ENCODE results near the gene WBP11. TPM values are rescaled to one million over a fixed set of nuclear protein-coding genes. Genes with fewer than 3 reads are reported as not detected.
"Not testable (repeated sequence)": the region's sequence is repeated elsewhere in the genome, so short reads cannot be mapped to it uniquely, and the experiment has no call there.

The WBP11 gene
- total and polyA plus RNA-seq, 2 of the 13 experiments (the other 11 are each of a cell fraction or from before 2014, with no cell fraction given), result 7.6 to 31.0 TPM

GRCh38 chr12:14736441-14736840 is 66.8 kb downstream of the WBP11 start:
- H2AFZ ChIP-seq (ENCODE audit: low read length); H4K20me1 ChIP-seq (ENCODE audit: insufficient read depth, low read length); H3K4me2 ChIP-seq (ENCODE audit: low read depth, low read length); DNase-seq (ENCODE audit: low spot score); H3K36me3 ChIP-seq (replicated peaks in 1 of 2; ENCODE audit: control insufficient read depth in 1 of 2, insufficient read depth in 2 of 2, low read length in 2 of 2); H3K27ac ChIP-seq (ENCODE audit: extremely low read length, insufficient read depth, low read length); CTCF ChIA-PET (ENCODE audit: low intra/inter-chr PET ratio, low total read pairs); H3K79me2 ChIP-seq (ENCODE audit: insufficient read depth, low read length); FAIRE-seq; intact Hi-C loops (cut with micrococcal nuclease; ENCODE audit: unreplicated experiment); BruUV-seq (replicated peaks); H3K9ac ChIP-seq (ENCODE audit: insufficient read depth, low read depth, low read length); H3K9me3 ChIP-seq (ENCODE audit: low read length); H3K4me3 ChIP-seq (replicated peaks in 1 of 3; ENCODE audit: insufficient read depth in 1 of 3, low read depth in 2 of 3, low read length in 3 of 3); H3K4me1 ChIP-seq (ENCODE audit: insufficient read depth, low read length); H3K27me3 ChIP-seq (ENCODE audit: control insufficient read depth in 1 of 2, insufficient read depth in 2 of 2, low read length in 2 of 2); ATAC-seq; POLR2A ChIA-PET: not testable (repeated sequence)
- TF ChIP-seq ZBTB33 (CRISPR knock-in tag; IDR thresholded peaks at IDR 0.05) (0 out of 2 replicates have a peak, but pooled peaks have one; percentile 29), HNF4A (CRISPR knock-in tag; IDR thresholded peaks at IDR 0.05) (peak; percentile 21; the same call in 1 of the 2 replicates)
- WGBS (ENCODE audit: low lambda C conversion rate), result 67% methylated on average over 16 of the region's 16 CpGs
- in situ Hi-C loops (cut with HindIII; ENCODE audit: extremely low pct_ligation_motif_present, low pct_unique_long_range_greater_than_20kb), result loop anchor here (25.0 kb wide), 1 partner anchor 476 kb away; the partner anchor contains the start of gene RERG

Other genes with a start within 250 kb of the WBP11 start
- gene PLBD1, start 235.6 kb downstream of the WBP11 start, total RNA-seq (2016; rRNA removed; fragmentation: Illumina TruSeq; extraction: Trizol), result not detected in 2 replicates
- gene PLBD1, start 235.6 kb downstream of the WBP11 start, polyA plus RNA-seq (2011; rRNA removed), result not detected in 2 replicates
- gene GUCY2C, start 106.9 kb downstream of the WBP11 start, total RNA-seq (2016; rRNA removed; fragmentation: Illumina TruSeq; extraction: Trizol), result not detected in 2 replicates
- 0.09 TPM in 1 of 2 replicates, not detected in the other for gene GUCY2C, start 106.9 kb downstream of the WBP11 start, polyA plus RNA-seq (2011; rRNA removed)
- 1.4 and 2.3 TPM in 2 replicates for gene C12orf60, start 192 bp upstream of the WBP11 start, total RNA-seq (2016; rRNA removed; fragmentation: Illumina TruSeq; extraction: Trizol)
- 0.55 and 0.69 TPM in 2 replicates for gene C12orf60, start 192 bp upstream of the WBP11 start, polyA plus RNA-seq (2011; rRNA removed)
- 0.11 and 0.42 TPM in 2 replicates for gene SMCO3, start 10.7 kb upstream of the WBP11 start, total RNA-seq (2016; rRNA removed; fragmentation: Illumina TruSeq; extraction: Trizol)
- gene SMCO3, start 10.7 kb upstream of the WBP11 start, polyA plus RNA-seq (2011; rRNA removed), result 0.14 and 0.29 TPM in 2 replicates
- gene ART4, start 40.0 kb upstream of the WBP11 start, total RNA-seq (2016; rRNA removed; fragmentation: Illumina TruSeq; extraction: Trizol), result 12.0 and 20.3 TPM in 2 replicates
- gene ART4, start 40.0 kb upstream of the WBP11 start, polyA plus RNA-seq (2011; rRNA removed), result 15.9 and 17.6 TPM in 2 replicates
- not detected in 2 replicates for gene MGP, start 82.4 kb upstream of the WBP11 start, total RNA-seq (2016; rRNA removed; fragmentation: Illumina TruSeq; extraction: Trizol)
- not detected in 2 replicates for gene MGP, start 82.4 kb upstream of the WBP11 start, polyA plus RNA-seq (2011; rRNA removed)
- 5.1 and 6.6 TPM in 2 replicates for gene ERP27, start 135.1 kb upstream of the WBP11 start, total RNA-seq (2016; rRNA removed; fragmentation: Illumina TruSeq; extraction: Trizol)
- gene ERP27, start 135.1 kb upstream of the WBP11 start, polyA plus RNA-seq (2011; rRNA removed), result 1.6 and 1.8 TPM in 2 replicates
- gene ARHGDIB, start 158.1 kb upstream of the WBP11 start, total RNA-seq (2016; rRNA removed; fragmentation: Illumina TruSeq; extraction: Trizol), result 0.11 and 0.28 TPM in 2 replicates
- gene ARHGDIB, start 158.1 kb upstream of the WBP11 start, polyA plus RNA-seq (2011; rRNA removed), result 0.87 and 0.88 TPM in 2 replicates
- gene PDE6H, start 169.6 kb upstream of the WBP11 start, total RNA-seq (2016; rRNA removed; fragmentation: Illumina TruSeq; extraction: Trizol), result not detected in 2 replicates
- not detected in 2 replicates for gene PDE6H, start 169.6 kb upstream of the WBP11 start, polyA plus RNA-seq (2011; rRNA removed)